CD14-positive monocyte (primary cell): ENCODE data around the gene PLXNC1. TPM values are rescaled to one million over a fixed set of nuclear protein-coding genes. Genes with fewer than 3 reads are reported as not detected.
A peak's percentile ranks its signal among the peaks of the same experiment; 100 is the strongest.

ENCODE experiments used
- DNase-seq, 3 donors: peaks; one replicate each; pipeline ENCODE4 v3.0.0-alpha.2; 2011 to 2022
- H2AFZ ChIP-seq: 2 replicates; pipeline ENCODE4 v1.6.0; 2012; ENCODE audit warnings: mild to moderate bottlenecking, low read depth, low read length, inconsistent platforms; ENCODE audit not compliant: insufficient read depth, poor library complexity, severe bottlenecking
- H3K27ac ChIP-seq, 2 donors: 1 replicate in 1 of 2; 2 replicates in 1 of 2; pipeline ENCODE4 v1.5.1; 2012 to 2013; ENCODE audit warnings: low read length in 2 of 2, control low read depth in 1 of 2, inconsistent platforms in 1 of 2, low read depth in 1 of 2, mild to moderate bottlenecking in 1 of 2
- H3K27me3 ChIP-seq, 2 donors: one replicate each; pipeline versions ENCODE4 v1.6.0 to v1.6.1; 2011 to 2013; ENCODE audit warnings: low read length in 2 of 2; ENCODE audit not compliant: control insufficient read depth in 2 of 2, insufficient read depth in 2 of 2
- H3K36me3 ChIP-seq, 2 donors: replicated peaks in 1 of 2; 1 replicate in 1 of 2; 2 replicates in 1 of 2; pipeline versions ENCODE4 v1.5.1 to v1.6.1; 2012 to 2013; ENCODE audit warnings: low read length in 2 of 2, control low read depth in 1 of 2, inconsistent platforms in 1 of 2, mild to moderate bottlenecking in 1 of 2; ENCODE audit not compliant: insufficient read depth in 2 of 2, control insufficient read depth in 1 of 2
- H3K4me1 ChIP-seq, 2 donors: 1 replicate in 1 of 2; 2 replicates in 1 of 2; pipeline versions ENCODE4 v1.5.1 to v1.6.1; 2012 to 2013; ENCODE audit warnings: low read length in 2 of 2, control low read depth in 1 of 2, inconsistent platforms in 1 of 2, mild to moderate bottlenecking in 1 of 2, moderate library complexity in 1 of 2; ENCODE audit not compliant: insufficient read depth in 2 of 2, control insufficient read depth in 1 of 2
- H3K4me2 ChIP-seq: replicated peaks from 2 replicates; pipeline ENCODE3; 2012; ENCODE audit warnings: low read length, moderate library complexity, mild to moderate bottlenecking; ENCODE audit not compliant: poor library complexity, severe bottlenecking; ENCODE audit errors: extremely low read depth
- H3K4me3 ChIP-seq, 3 experiments: fragments of 200-600 bp in 1 of 3; sonication (generic) in 1 of 3; replicated peaks in 1 of 3; 1 replicate in 2 of 3; 2 replicates in 1 of 3; pipeline ENCODE4 v1.5.1; 2011 to 2013; ENCODE audit warnings: low read length in 3 of 3, mild to moderate bottlenecking in 3 of 3, control low read depth in 2 of 3, low read depth in 2 of 3, inconsistent platforms in 1 of 3, moderate library complexity in 1 of 3
- H3K79me2 ChIP-seq: 2 replicates; pipeline ENCODE4 v1.6.0; 2012; ENCODE audit warnings: mild to moderate bottlenecking, control low read depth, inconsistent platforms, low read length, moderate library complexity; ENCODE audit not compliant: insufficient read depth
- H3K9ac ChIP-seq: 2 replicates; pipeline ENCODE4 v1.6.0; 2017; ENCODE audit warnings: low read length, mild to moderate bottlenecking; ENCODE audit not compliant: insufficient read depth, poor library complexity, severe bottlenecking
- H3K9me3 ChIP-seq, 2 donors: replicated peaks in 1 of 2; 1 replicate in 1 of 2; 2 replicates in 1 of 2; pipeline versions ENCODE4 v1.5.1 to v1.6.1; 2012 to 2013; ENCODE audit warnings: low read length in 2 of 2, control low read depth in 1 of 2; ENCODE audit not compliant: control insufficient read depth in 1 of 2, insufficient read depth in 1 of 2
- H4K20me1 ChIP-seq: 2 replicates; pipeline ENCODE4 v1.6.0; 2012; ENCODE audit warnings: mild to moderate bottlenecking, low read length, control low read depth, moderate library complexity; ENCODE audit not compliant: insufficient read depth
- H3K27ac Mint-ChIP-seq, 7 donors: one replicate each; pipeline ENCODE4 v1.8.0; 2020; ENCODE audit warnings: mild to moderate bottlenecking in 7 of 7, mixed read lengths in 7 of 7, moderate library complexity in 6 of 7, inconsistent platforms in 2 of 7
- H3K27me3 Mint-ChIP-seq, 3 donors: one replicate each; pipeline ENCODE4 v1.8.0; 2021 to 2022; ENCODE audit warnings: low read depth in 3 of 3, mild to moderate bottlenecking in 3 of 3, mixed read lengths in 3 of 3, moderate library complexity in 3 of 3, inconsistent platforms in 1 of 3
- H3K36me3 Mint-ChIP-seq, 2 donors: one replicate each; pipeline ENCODE4 v1.8.0; 2020; ENCODE audit warnings: mixed read lengths in 2 of 2, inconsistent platforms in 1 of 2, mild to moderate bottlenecking in 1 of 2
- H3K4me1 Mint-ChIP-seq: one replicate; pipeline ENCODE4 v1.8.0; 2020; ENCODE audit warnings: mild to moderate bottlenecking, mixed read lengths
- H3K4me3 Mint-ChIP-seq, 2 donors: one replicate each; pipeline ENCODE4 v1.8.0; 2020; ENCODE audit warnings: mild to moderate bottlenecking in 2 of 2, mixed read lengths in 2 of 2, moderate library complexity in 1 of 2
- H3K9me3 Mint-ChIP-seq, 7 donors: one replicate each; pipeline ENCODE4 v1.8.0; 2020 to 2022; ENCODE audit warnings: mixed read lengths in 7 of 7, mild to moderate bottlenecking in 6 of 7, moderate library complexity in 6 of 7, inconsistent platforms in 2 of 7
- WGBS: methylation state at CpG from one replicate; pipeline ENCODE4 v1.1.5; 2013; ENCODE audit warnings: missing lambda C conversion rate; ENCODE audit not compliant: insufficient coverage; 5-methylcytosine and 5-hydroxymethylcytosine counted together
- intact Hi-C, 2 donors: fragments of 100-400 bp; cut with micrococcal nuclease; formaldehyde crosslinking; loops; one replicate each; pipeline versions ENCODE4 v1.15.0 to v1.15.1; 2023
- polyA plus RNA-seq, 3 donors: library from polyadenylated mRNA; depleted of rRNA in 1 of 3; unstranded in 2 of 3; stranded (reverse) in 1 of 3; fragments of 300-500 nt in 2 of 3; fragments of >200 nt in 1 of 3; fragmentation: Illumina TruSeq in 2 of 3; gene quantifications; 1 replicate in 2 of 3; 2 replicates in 1 of 3; pipeline ENCODE4 v1.2.3, GENCODE V29; 2012 to 2021
- TF ChIP-seq, protein P1 (sequence below): fragments of 200-600 bp; IDR thresholded peaks from one replicate; pipeline ENCODE4 v1.8.0; 2022; ENCODE audit warnings: antibody characterized with exemption, mild to moderate bottlenecking

The PLXNC1 gene
- polyA plus RNA-seq, 3 donors: 14.3 to 35.2 (median 15.4) TPM

DNA sequence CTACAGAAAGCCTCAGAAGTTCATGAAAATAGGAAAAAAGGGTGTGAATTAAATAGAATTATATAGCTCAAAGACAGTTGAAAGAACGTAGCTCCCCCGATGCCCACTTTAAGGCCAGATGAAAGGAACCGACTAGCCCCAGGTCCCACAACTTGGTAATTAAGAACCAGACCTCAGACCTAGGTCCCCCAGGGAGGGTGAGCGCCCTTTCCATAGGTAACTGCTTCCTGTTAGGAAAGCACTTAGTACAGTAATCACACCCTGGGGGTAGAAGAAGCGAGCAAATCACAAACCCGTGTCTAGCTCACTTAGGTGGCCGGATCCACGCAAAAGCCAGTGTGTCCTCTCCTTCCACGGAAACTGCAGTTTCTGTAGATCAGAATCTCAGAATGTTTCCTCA is 77.1 kb downstream of the PLXNC1 start:
- WGBS: 94% methylated on average over 8 of the region's 9 CpGs
- Histone ChIP-seq H3K79me2 (no peaks in the 10 kb centered on the region), H3K4me3 (no peak overlapping the region), H3K36me3 (peaks cover 73 to 100% of the 10 kb centered on the region in 2 donors), H3K27ac (no peak overlapping the region), H3K9me3 (no peaks in the 10 kb centered on the region), H3K27me3 (no peaks in the 10 kb centered on the region), H2AFZ (no peak overlapping the region), H3K4me1 (peaks cover 0 to under 1% of the 10 kb centered on the region in 2 donors), H3K9ac (no peak overlapping the region), H4K20me1 (peaks cover 19% of the 10 kb centered on the region), H3K4me2 (no peak overlapping the region)
- TF ChIP-seq, protein P1, sequence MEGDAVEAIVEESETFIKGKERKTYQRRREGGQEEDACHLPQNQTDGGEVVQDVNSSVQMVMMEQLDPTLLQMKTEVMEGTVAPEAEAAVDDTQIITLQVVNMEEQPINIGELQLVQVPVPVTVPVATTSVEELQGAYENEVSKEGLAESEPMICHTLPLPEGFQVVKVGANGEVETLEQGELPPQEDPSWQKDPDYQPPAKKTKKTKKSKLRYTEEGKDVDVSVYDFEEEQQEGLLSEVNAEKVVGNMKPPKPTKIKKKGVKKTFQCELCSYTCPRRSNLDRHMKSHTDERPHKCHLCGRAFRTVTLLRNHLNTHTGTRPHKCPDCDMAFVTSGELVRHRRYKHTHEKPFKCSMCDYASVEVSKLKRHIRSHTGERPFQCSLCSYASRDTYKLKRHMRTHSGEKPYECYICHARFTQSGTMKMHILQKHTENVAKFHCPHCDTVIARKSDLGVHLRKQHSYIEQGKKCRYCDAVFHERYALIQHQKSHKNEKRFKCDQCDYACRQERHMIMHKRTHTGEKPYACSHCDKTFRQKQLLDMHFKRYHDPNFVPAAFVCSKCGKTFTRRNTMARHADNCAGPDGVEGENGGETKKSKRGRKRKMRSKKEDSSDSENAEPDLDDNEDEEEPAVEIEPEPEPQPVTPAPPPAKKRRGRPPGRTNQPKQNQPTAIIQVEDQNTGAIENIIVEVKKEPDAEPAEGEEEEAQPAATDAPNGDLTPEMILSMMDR: no peak
- Mint-ChIP-seq H3K27me3 (peaks cover 0 to 2% (median 0%) of the 10 kb centered on the region in 3 donors), H3K4me1 (peaks cover 3% of the 10 kb centered on the region), H3K36me3 (peaks cover 92 to 99% of the 10 kb centered on the region in 2 donors), H3K9me3 (no peaks in the 10 kb centered on the region), H3K27ac (peak overlapping the region in 1 of 7 donors; percentile 5), H3K4me3 (no peak overlapping the region)
- intact Hi-C loops: no loop called here
- DNase-seq: no peak

DNA sequence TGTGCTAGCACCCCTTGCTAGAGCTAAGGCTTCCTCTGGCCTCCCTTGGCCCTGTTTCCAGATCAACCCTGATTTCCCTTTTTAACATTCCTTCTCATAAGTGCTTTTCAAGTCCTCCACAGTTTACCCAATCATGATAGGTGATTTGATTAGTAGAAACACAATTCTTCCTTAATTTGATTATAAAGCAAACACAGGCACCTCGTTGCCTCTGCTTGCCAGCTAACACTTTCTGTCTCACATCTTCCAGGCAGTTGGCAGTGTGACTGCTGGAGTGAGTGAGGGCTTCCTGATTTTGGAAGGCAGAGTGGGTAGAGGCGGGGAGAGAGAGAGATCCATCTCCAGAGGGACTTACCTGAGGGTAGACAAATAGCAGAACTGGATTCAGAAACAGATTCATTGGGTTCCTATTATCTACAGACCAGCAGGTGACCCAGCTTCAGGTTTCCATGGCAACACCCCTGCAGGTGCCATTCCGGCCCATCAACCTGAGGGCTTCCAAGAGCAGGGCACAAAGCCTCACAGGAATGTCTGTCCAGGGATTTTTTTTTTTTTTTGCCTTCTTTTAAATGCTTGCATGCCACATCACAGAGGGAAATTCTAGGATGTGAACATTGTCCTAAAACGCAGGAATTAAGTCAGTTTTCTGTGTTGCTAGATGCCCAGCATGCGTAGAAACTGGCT is 77.7 kb downstream of the PLXNC1 start:
- Histone ChIP-seq H3K9ac (no peak overlapping the region), H2AFZ (no peak overlapping the region), H3K4me2 (no peak overlapping the region), H3K79me2 (no peaks in the 10 kb centered on the region), H4K20me1 (peaks cover 14% of the 10 kb centered on the region), H3K27ac (no peak overlapping the region), H3K36me3 (peaks cover 67 to 100% of the 10 kb centered on the region in 2 donors), H3K27me3 (no peaks in the 10 kb centered on the region), H3K9me3 (no peaks in the 10 kb centered on the region), H3K4me1 (peaks cover 5 to 6% of the 10 kb centered on the region in 2 donors), H3K4me3 (no peak overlapping the region)
- Mint-ChIP-seq H3K27me3 (peaks cover 0 to 2% (median 0%) of the 10 kb centered on the region in 3 donors), H3K27ac (peak overlapping the region in 2 of 7 donors; percentile 5 to 52), H3K4me3 (no peak overlapping the region), H3K4me1 (peaks cover 5% of the 10 kb centered on the region), H3K36me3 (peaks cover 90 to 99% of the 10 kb centered on the region in 2 donors), H3K9me3 (no peaks in the 10 kb centered on the region)
- TF ChIP-seq, protein P1: no peak
- intact Hi-C loops: no loop called here
- DNase-seq: no peak
- 100% methylated on average over 1 of the region's 5 CpGs for WGBS
